ENCODE results near the gene PAPPA2.

DNA sequence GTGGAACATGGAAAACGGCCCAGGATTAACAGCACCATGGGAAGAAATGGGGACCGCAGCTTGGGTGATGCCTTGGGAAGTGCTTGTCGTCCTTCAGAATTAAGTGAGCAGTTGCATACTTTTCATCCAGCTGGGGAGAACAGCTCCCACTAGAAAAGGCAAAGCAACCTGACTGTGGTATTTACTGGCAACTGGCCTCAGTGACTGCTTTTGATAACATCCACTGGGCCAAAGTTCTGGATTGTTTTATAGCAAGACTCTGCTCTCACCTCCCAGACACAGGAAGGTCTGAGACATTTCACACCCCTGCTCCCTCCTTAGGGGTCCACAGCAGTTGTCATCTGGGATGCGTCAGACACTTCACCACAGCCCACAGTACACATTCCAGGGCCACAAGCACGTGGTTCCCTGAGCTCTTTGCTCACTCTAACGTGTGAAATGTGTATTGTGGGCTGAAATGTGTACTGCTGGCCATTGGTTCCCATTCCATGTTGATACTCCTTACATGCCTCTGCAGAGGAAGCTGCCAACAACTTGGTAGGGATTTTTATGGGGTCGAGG lies 6.6 kb downstream of the PAPPA2 start:
- TF ChIP-seq POLR2AphosphoS5 (IDR thresholded peaks at IDR 0.05) (no peak), POLR2A (IDR thresholded peaks at IDR 0.05) (no peak), EP300 (IDR thresholded peaks at IDR 0.05) (no peak)
- TF ChIP-seq, protein P1, sequence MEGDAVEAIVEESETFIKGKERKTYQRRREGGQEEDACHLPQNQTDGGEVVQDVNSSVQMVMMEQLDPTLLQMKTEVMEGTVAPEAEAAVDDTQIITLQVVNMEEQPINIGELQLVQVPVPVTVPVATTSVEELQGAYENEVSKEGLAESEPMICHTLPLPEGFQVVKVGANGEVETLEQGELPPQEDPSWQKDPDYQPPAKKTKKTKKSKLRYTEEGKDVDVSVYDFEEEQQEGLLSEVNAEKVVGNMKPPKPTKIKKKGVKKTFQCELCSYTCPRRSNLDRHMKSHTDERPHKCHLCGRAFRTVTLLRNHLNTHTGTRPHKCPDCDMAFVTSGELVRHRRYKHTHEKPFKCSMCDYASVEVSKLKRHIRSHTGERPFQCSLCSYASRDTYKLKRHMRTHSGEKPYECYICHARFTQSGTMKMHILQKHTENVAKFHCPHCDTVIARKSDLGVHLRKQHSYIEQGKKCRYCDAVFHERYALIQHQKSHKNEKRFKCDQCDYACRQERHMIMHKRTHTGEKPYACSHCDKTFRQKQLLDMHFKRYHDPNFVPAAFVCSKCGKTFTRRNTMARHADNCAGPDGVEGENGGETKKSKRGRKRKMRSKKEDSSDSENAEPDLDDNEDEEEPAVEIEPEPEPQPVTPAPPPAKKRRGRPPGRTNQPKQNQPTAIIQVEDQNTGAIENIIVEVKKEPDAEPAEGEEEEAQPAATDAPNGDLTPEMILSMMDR (IDR thresholded peaks at IDR 0.05), result no peak
